OCI-LY1 (cell line): Measurements from ENCODE around the gene SLC30A9.

Experiments
- CTCF ChIP-seq: fragments of 200-600 bp; sonication (generic), shearing (Covaris generic); IDR thresholded peaks from 2 replicates; pipeline ENCODE4 v1.5.1; 2017; ENCODE audit warnings: mild to moderate bottlenecking, antibody characterized with exemption, low read length, moderate library complexity, mixed read lengths
- EZH2 ChIP-seq: fragments of 200-600 bp; sonication (generic), shearing (Covaris generic); IDR thresholded peaks from 2 replicates; pipeline ENCODE4 v1.8.0; 2017; ENCODE audit warnings: borderline replicate concordance, mixed run types, mild to moderate bottlenecking, antibody characterized with exemption, low read length, moderate library complexity, mixed read lengths

- TF ChIP-seq CTCF (no peak), EZH2 (no peak)
These were observed 17.9 kb downstream of the SLC30A9 start for GRCh38 chr4:42008011-42008786.
